HG03354 (cell line): ENCODE measurements around the gene RMI2.
A peak's percentile ranks its signal among the peaks of the same experiment; 100 is the strongest.

Experiments
- ATAC-seq: cut with Tn5 transposase; IDR thresholded peaks from one replicate; pipeline ENCODE4 v1.9.1; 2021; ENCODE audit warnings: mild to moderate bottlenecking; ENCODE audit not compliant: unreplicated experiment, poor library complexity, severe bottlenecking

The RMI2 gene

DNA sequence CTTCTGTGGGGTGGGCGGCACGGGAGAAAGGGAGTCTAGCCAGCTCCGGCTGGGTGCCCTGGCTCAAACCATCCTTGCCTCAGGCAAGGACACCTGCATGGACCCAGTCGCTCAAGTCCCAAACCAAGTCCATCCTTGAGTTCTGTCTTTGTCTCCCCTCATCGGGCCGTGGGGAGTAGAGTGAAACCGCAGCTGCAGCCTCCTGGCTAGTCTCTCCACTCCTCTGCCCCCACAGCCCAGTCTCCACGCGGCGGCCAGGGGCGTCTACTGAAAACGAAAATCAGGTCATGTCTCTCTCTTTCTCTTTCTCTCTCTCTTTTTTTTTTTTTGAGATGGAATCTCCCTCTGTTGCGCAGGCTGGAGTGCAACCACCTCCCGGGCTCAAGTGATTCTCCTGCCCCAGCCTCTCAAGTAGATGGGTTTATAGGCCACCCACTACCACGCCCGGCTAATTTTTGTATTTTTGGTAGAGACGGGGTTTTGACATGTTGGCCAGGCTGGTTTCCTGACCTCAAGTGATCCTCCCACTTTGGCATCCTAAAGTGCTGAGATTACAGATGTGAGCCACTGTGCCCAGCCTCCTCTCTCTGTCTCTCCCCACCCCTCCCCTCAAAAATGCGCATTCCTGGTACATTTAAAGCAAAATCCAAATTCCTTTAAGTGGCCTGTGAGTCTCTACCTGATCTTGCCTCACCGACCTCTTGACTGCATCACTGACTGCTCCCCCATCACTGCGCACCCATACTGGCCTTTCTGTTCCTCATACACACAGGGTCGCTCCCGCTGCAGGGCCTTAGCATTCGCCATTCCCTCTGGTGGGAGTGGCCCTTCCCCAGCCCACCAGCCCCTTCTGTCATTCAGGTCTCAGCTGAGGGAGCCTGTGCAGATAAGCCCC lies 17.7 kb upstream of the RMI2 start:
- ATAC-seq, result peak; percentile 57

DNA sequence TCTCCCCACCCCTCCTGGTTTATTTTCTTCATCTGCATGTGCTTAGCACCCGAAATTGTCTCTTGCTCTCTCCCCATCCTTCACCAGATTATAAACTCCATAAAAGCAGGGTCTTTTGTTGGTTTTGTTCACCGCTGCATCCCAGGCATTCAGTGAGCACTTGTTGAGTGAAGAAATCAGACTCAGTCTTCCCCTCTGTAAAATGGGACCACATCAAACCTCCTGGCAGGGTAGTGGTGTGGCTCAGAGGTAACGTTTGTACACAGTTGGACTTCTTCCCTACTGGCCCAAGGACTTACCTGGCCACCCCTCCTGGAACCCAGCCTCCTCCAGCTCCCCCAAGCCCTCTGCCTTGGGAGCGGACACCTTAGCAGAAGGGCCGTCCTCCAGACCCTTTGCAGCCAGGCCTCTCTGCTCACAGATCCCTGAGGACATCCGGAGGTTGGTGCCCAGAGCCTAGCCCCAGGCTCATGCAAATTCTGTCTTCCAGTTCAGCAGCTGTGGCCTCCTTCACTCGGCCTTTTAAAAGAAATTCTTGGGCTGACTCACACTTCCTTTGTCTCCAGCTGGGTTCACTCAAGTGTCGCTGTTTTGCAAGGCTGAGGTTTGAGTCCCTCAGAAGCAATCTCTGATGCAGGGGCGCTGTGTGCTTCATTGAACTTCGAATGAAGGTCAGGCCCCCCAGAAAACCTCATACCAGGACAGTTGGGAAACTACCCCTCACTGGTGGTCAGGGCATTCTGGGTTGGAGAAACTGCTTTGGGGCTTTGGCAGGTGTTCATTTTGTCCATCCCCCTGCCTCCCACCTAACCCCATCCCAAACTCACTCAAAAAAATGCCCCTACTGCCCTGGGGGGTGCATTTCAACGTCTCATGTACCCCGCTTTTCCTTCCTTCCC lies 16.8 kb upstream of the RMI2 start:
- ATAC-seq, result peak; percentile 78

- peak; percentile 36 for ATAC-seq
Measured at GRCh38 chr16:11329071-11329491, 16.2 kb upstream of the RMI2 start.

DNA sequence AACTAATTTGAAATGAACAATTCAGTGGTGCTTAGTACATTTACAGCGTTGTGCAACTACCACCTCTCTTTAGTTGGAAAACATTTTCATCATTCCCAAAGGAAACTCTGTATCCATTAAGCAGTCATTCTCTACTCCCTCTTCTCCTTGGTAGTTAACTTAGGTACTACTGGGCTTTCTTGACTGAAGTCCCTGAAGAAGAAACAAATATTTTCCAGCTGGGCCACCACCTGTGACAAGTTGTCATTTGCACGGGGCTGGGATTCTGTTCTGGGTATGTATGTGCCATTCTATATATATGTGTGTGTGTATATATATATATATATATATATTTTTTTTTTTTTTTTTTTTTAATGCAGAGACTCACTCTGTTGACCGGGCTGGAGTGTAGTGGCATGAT lies 15.4 kb upstream of the RMI2 start:
- ATAC-seq, result no peak

- ATAC-seq, result no peak
Measured at GRCh38 chr16:11330526-11331237, 14.6 kb upstream of the RMI2 start.

DNA sequence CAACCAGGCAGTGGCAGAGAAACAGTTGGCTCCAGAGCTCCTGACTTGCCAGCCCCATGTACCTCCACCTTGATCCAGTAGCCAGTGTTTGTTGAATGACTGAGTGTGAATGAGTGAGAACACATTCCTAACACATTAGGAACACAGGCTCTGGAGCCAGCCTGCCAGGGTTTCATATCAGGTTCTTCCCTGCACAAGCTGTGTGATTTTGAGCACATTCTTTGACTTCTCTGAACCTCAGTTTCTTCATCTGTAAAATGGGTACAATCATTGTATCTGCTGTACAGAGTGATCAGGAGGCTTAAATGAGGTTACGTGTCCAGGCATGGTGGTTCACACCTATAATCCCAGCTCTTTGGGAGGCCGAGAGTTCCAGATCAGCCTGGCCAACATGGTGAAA lies 13.3 kb upstream of the RMI2 start:
- ATAC-seq, result no peak

GRCh38 chr16:11333010-11333409 lies 12.2 kb upstream of the RMI2 start:
- ATAC-seq, result no peak

- no peak for ATAC-seq
Measured at GRCh38 chr16:11333702-11334101, 11.6 kb upstream of the RMI2 start.

GRCh38 chr16:11334831-11335404 lies 10.3 kb upstream of the RMI2 start:
- no peak for ATAC-seq

- ATAC-seq, result no peak
Measured at GRCh38 chr16:11339075-11339474, 6.2 kb upstream of the RMI2 start.

- ATAC-seq, result no peak
Measured at GRCh38 chr16:11340710-11341109, 4.5 kb upstream of the RMI2 start.

- ATAC-seq, result no peak
Measured at GRCh38 chr16:11341371-11341770, 3.9 kb upstream of the RMI2 start.

DNA sequence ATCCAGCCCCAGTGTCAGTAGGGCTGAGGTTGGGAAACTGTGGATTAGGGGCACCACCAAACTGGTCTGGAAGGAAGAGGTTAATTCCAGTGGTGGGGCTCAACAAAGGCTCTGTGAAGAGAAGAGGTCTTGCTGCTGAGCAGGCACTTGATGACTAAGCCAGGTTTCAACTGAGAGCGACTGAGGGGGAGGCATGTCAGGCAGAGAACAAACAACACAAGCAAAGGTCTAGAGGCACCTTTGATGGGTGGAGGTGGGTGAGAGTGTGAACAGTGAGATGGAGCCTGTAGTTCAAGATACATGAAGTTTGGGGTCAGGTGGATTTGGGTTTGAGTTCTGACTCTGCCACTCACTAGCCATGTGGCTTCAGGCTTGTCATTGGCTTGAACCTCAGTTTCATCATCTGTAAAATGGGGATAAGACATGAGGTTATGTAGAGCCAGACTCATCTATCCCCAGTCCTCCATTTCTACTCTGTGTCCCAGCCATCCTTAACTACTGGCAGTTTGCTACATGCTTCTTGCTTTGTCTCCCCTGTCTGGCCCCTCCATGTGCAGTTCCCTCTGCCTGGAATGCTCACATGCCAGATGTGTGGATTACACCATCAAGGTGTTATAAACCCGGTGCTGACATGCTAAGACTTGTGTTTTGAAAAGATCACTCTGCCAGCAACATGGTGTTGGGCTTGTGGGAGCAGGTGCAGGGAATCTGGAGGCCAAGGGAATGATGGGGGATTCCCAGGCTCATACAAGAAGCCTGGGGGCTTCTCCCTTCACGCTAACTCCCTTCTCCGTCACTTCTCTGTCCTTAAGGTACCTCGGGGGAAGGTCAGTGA lies 3.0 kb upstream of the RMI2 start:
- no peak for ATAC-seq

DNA sequence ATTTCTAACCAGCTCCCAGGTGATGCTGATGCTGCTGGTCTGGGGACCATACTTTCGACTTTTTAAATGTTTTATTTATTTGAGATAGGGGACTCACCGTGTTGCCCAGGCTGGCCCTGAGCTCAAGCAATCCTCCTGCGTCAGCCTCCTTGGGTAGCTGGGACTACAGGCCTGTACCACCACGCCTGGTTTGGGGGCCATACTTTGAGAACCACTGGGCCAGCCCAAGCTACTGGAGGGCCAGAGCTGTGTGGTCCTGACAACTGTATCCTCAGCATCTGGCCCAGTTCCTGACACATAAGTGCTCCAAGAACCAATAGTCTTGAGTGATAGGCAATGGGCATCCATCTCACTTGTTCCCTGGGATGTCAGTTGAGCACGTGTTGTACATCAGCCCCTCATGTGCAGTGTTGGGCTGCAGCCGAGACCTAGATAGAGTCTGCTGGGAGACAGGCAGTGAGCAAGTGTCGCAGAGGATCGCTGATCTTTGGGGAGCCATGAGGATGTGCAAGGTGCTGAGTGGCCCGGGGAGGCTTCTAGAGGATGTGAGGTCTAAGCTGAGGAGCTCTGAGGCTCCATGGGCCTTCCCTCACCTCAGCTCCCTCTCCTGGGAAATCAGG lies 1.6 kb downstream of the RMI2 start:
- no peak for ATAC-seq

- ATAC-seq, result no peak
Measured at GRCh38 chr16:11347831-11348230, 2.6 kb downstream of the RMI2 start.

- ATAC-seq, result no peak
Measured at GRCh38 chr16:11348737-11349598, 3.7 kb downstream of the RMI2 start.

DNA sequence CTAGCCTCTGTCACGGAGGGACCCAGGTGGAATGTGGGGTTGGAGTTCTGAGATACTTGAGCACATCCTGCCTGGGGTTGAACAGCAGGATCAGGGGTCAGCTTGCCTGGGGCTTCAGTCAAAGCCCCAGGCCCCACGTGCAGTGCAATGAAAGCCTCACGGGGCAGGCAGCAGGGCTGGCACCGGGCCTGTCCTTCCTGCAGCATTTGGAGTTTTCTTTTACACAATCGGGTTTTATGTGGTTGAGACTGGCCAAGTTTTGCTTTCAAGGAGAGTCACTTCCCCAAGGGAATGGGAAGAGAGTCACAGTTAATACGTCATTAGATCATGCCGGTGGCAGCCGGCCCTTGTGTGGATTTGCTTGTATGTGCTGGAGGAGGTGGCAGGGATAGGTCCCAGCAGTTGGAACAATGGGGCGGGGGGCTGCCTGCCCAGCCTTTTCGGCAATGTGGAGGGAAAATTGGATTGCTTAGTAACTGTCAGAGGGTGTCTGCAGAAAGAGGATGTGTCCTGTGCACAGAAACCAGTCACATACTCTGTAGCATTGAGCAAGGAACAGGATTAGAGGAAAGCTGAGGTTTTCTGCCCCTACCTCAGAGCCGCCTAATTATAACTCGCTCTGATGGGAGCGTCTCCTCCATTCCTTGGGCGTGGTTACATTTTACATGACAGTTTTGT lies 4.5 kb downstream of the RMI2 start:
- no peak for ATAC-seq
